Choroid plexus epithelial cell (primary cell): Measurements from ENCODE around the gene LACC1.
A peak's percentile ranks its signal among the peaks of the same experiment; 100 is the strongest.

Experiments
- DNase-seq: peaks from one replicate; pipeline ENCODE4 v3.0.0-alpha.2; 2010; ENCODE audit warnings: low read depth
- H3K4me3 ChIP-seq: 2 replicates; pipeline ENCODE4 v1.5.1; 2011; ENCODE audit warnings: low read depth, mild to moderate bottlenecking, control low read depth, low read length, moderate library complexity
- CTCF ChIP-seq: conservative IDR thresholded peaks from 2 replicates; pipeline ENCODE4 v1.5.1; 2011; ENCODE audit warnings: low read depth, mild to moderate bottlenecking, control low read depth, inconsistent platforms, low read length, moderate library complexity

The LACC1 gene

GRCh38 chr13:43908156-43909126 lies 28.7 kb downstream of the LACC1 start:
- H3K4me3 ChIP-seq, result no peak overlapping the region
- DNase-seq, result peak; percentile 90
- TF ChIP-seq CTCF, result peak; percentile 47

- no peak overlapping the region for H3K4me3 ChIP-seq
Observed at GRCh38 chr13:43910856-43911255, 31.2 kb downstream of the LACC1 start.

GRCh38 chr13:43911278-43911677 lies 31.6 kb downstream of the LACC1 start:
- no peak for TF ChIP-seq CTCF
- H3K4me3 ChIP-seq, result no peak overlapping the region
- DNase-seq, result no peak

More at GRCh38 chr13:43910856-43911255, 31.2 kb downstream of the LACC1 start:
- no peak for TF ChIP-seq CTCF
- DNase-seq, result no peak

GRCh38 chr13:43911871-43912270 lies 32.2 kb downstream of the LACC1 start:
- no peak overlapping the region for H3K4me3 ChIP-seq
- TF ChIP-seq CTCF, result no peak
- DNase-seq, result no peak

GRCh38 chr13:43915451-43915850 lies 35.7 kb downstream of the LACC1 start:
- no peak for DNase-seq
- no peak overlapping the region for H3K4me3 ChIP-seq
- no peak for TF ChIP-seq CTCF

- no peak overlapping the region for H3K4me3 ChIP-seq
- no peak for DNase-seq
- no peak for TF ChIP-seq CTCF
Observed at GRCh38 chr13:43916828-43917227, 37.1 kb downstream of the LACC1 start.

- no peak for TF ChIP-seq CTCF
- no peak overlapping the region for H3K4me3 ChIP-seq
- no peak for DNase-seq
Observed at GRCh38 chr13:43918636-43919035, 38.9 kb downstream of the LACC1 start.
